ENCODE measurements around the gene ESPNL. TPM values are rescaled to one million over a fixed set of nuclear protein-coding genes. Genes with fewer than 3 reads are reported as not detected.

The ESPNL gene
- polyA plus RNA-seq, 1 donor (not counting 4 experiments of a cell fraction or from before 2014, with no cell fraction given), result 0.16 TPM

DNA sequence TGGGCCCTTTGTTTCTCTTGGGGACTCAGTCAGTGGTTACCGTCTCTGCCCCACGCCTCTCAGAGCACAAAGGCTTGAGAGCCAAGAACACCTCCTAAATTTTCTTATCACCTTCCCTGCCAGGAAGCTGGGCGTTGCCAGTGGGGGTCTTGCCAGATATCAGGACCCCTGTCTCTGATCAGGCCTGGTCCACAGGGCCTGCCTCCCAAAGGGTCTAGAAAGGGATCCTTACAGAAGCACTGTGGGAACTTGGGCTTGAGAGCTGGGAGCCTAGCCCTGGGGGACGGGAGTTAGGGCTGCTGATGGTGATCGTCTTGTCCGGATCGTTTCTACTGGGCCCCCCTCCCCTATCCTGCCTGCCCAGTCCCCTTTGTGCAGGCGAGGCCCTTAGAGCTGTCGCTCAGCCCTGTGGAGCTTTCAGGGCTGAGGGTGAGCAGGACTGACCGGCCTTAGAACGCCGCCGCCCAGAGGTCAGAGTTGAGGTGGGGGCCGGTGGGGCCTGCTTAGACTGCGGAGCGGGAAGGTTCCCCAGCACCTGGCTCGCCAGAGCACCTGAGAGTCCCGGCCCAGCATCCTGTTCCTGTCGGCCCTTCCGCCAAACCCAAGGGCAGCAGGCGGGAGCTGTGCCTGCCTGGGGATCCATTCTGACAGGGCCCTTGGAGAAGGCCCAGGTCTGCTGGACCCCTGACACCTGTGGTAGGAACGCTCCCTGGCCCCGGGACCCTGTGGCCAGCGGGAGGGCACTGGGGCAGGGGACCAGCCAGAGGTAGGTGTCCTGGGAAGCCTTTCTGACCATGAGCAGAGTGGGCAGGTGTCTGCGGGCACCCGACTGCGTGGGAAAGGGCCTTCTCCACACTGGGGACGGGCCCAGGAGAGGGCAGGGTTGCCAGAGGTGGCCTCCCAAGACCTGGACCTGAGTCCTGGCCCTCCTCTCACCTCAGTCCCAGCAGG is 956 bp downstream of the ESPNL start:
- Histone ChIP-seq H3K4me1 (ENCODE audit: control insufficient read depth, extremely low read depth, insufficient read depth, low read length) (peaks cover 8% of the 10 kb centered on the region), H3K9me1 (ENCODE audit: control insufficient read depth, extremely low read depth, insufficient read depth, low read length) (no peaks in the 10 kb centered on the region), H3K4me3 (ENCODE audit: control insufficient read depth in 2 of 3, extremely low read depth in 1 of 3, insufficient read depth in 2 of 3, low read depth in 1 of 3, low read length in 3 of 3) (no peak overlapping the region), H4K20me1 (ENCODE audit: control insufficient read depth, extremely low read depth, insufficient read depth, low read length) (no peaks in the 10 kb centered on the region), H3K27ac (ENCODE audit: control insufficient read depth, insufficient read depth, low read length) (no peak overlapping the region), H3K36me3 (ENCODE audit: control insufficient read depth in 2 of 2, extremely low read depth in 1 of 2, insufficient read depth in 2 of 2, low read length in 2 of 2) (no peaks in the 10 kb centered on the region), H3K4me2 (ENCODE audit: control insufficient read depth, extremely low read depth, insufficient read depth, low read depth, low read length) (no peak overlapping the region), H3K79me2 (ENCODE audit: control insufficient read depth, insufficient read depth, low read length) (no peaks in the 10 kb centered on the region), H3K9me3 (ENCODE audit: control insufficient read depth, low read depth, low read length) (no peaks in the 10 kb centered on the region), H3K27me3 (ENCODE audit: control insufficient read depth, extremely low read depth, insufficient read depth, low read length) (no peaks in the 10 kb centered on the region), H2AFZ (ENCODE audit: control insufficient read depth, low read length) (no peak overlapping the region), H3K9ac (ENCODE audit: control insufficient read depth, extremely low read depth, insufficient read depth, low read length) (no peak overlapping the region)
- TF ChIP-seq EZH2 (IDR thresholded peaks at IDR 0.05; ENCODE audit: low read length), result no peak
- TF ChIP-seq, protein P1, sequence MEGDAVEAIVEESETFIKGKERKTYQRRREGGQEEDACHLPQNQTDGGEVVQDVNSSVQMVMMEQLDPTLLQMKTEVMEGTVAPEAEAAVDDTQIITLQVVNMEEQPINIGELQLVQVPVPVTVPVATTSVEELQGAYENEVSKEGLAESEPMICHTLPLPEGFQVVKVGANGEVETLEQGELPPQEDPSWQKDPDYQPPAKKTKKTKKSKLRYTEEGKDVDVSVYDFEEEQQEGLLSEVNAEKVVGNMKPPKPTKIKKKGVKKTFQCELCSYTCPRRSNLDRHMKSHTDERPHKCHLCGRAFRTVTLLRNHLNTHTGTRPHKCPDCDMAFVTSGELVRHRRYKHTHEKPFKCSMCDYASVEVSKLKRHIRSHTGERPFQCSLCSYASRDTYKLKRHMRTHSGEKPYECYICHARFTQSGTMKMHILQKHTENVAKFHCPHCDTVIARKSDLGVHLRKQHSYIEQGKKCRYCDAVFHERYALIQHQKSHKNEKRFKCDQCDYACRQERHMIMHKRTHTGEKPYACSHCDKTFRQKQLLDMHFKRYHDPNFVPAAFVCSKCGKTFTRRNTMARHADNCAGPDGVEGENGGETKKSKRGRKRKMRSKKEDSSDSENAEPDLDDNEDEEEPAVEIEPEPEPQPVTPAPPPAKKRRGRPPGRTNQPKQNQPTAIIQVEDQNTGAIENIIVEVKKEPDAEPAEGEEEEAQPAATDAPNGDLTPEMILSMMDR (optimal IDR thresholded peaks at IDR 0.05 in 1 of 3, IDR thresholded peaks at IDR 0.05 in 1 of 3, conservative IDR thresholded peaks at IDR 0.05 in 1 of 3; ENCODE audit: extremely low read depth in 1 of 3, insufficient read depth in 2 of 3, low read length in 3 of 3), result no peak
- FAIRE-seq, result no peak
- no peak for DNase-seq (ENCODE audit: low read depth, low spot score)
- dilution Hi-C loops (cut with MboI; ENCODE audit: extremely low pct_ligation_motif_present, low sequenced_read_pairs), result no loop called here

GRCh38 chr2:238101891-238102841 is 2.0 kb downstream of the ESPNL start:
- Histone ChIP-seq H2AFZ (ENCODE audit: control insufficient read depth, low read length) (no peak overlapping the region), H4K20me1 (ENCODE audit: control insufficient read depth, extremely low read depth, insufficient read depth, low read length) (no peaks in the 10 kb centered on the region), H3K36me3 (ENCODE audit: control insufficient read depth in 2 of 2, extremely low read depth in 1 of 2, insufficient read depth in 2 of 2, low read length in 2 of 2) (no peaks in the 10 kb centered on the region), H3K27ac (ENCODE audit: control insufficient read depth, insufficient read depth, low read length) (no peak overlapping the region), H3K9me3 (ENCODE audit: control insufficient read depth, low read depth, low read length) (no peaks in the 10 kb centered on the region), H3K9ac (ENCODE audit: control insufficient read depth, extremely low read depth, insufficient read depth, low read length) (no peak overlapping the region), H3K27me3 (ENCODE audit: control insufficient read depth, extremely low read depth, insufficient read depth, low read length) (no peaks in the 10 kb centered on the region), H3K9me1 (ENCODE audit: control insufficient read depth, extremely low read depth, insufficient read depth, low read length) (no peaks in the 10 kb centered on the region), H3K4me2 (ENCODE audit: control insufficient read depth, extremely low read depth, insufficient read depth, low read depth, low read length) (no peak overlapping the region), H3K4me1 (ENCODE audit: control insufficient read depth, extremely low read depth, insufficient read depth, low read length) (peaks cover 5% of the 10 kb centered on the region), H3K79me2 (ENCODE audit: control insufficient read depth, insufficient read depth, low read length) (no peaks in the 10 kb centered on the region), H3K4me3 (ENCODE audit: control insufficient read depth in 2 of 3, extremely low read depth in 1 of 3, insufficient read depth in 2 of 3, low read depth in 1 of 3, low read length in 3 of 3) (no peak overlapping the region)
- FAIRE-seq, result no peak
- no peak for TF ChIP-seq EZH2 (IDR thresholded peaks at IDR 0.05; ENCODE audit: low read length)
- TF ChIP-seq, protein P1 (optimal IDR thresholded peaks at IDR 0.05 in 1 of 3, IDR thresholded peaks at IDR 0.05 in 1 of 3, conservative IDR thresholded peaks at IDR 0.05 in 1 of 3; ENCODE audit: extremely low read depth in 1 of 3, insufficient read depth in 2 of 3, low read length in 3 of 3), result no peak
- dilution Hi-C loops (cut with MboI; ENCODE audit: extremely low pct_ligation_motif_present, low sequenced_read_pairs), result no loop called here
- DNase-seq (ENCODE audit: low read depth, low spot score), result no peak
